ENCODE results near the gene MAN1C1.
"Not testable (repeated sequence)": the region's sequence is repeated elsewhere in the genome, so short reads cannot be mapped to it uniquely, and the experiment has no call there.

The MAN1C1 gene

GRCh38 chr1:25658791-25659431 lies 42.3 kb downstream of the MAN1C1 start:
- H3K4me3 ChIP-seq (ENCODE audit: low read depth, low read length) = no peak overlapping the region
- no peak for DNase-seq (ENCODE audit: low read depth)
- no peak for TF ChIP-seq MYC (IDR thresholded peaks at IDR 0.05; ENCODE audit: low read depth, low read length)
- TF ChIP-seq MAX (IDR thresholded peaks at IDR 0.05; ENCODE audit: low read depth, low read length) = no peak
- TF ChIP-seq CTCF (IDR thresholded peaks at IDR 0.05; ENCODE audit: low read depth, low read length) = no peak
- TF ChIP-seq POLR2A (IDR thresholded peaks at IDR 0.05; ENCODE audit: extremely low read depth, insufficient read length) = no peak

GRCh38 chr1:25661043-25661815 lies 44.6 kb downstream of the MAN1C1 start:
- no peak for TF ChIP-seq MYC (IDR thresholded peaks at IDR 0.05; ENCODE audit: low read depth, low read length)
- TF ChIP-seq POLR2A (IDR thresholded peaks at IDR 0.05; ENCODE audit: extremely low read depth, insufficient read length) = no peak
- TF ChIP-seq MAX (IDR thresholded peaks at IDR 0.05; ENCODE audit: low read depth, low read length) = no peak
- no peak for TF ChIP-seq CTCF (IDR thresholded peaks at IDR 0.05; ENCODE audit: low read depth, low read length)
- H3K4me3 ChIP-seq (ENCODE audit: low read depth, low read length) = no peak overlapping the region
- peak; percentile 73 for DNase-seq (ENCODE audit: low read depth)

- no peak overlapping the region for H3K4me3 ChIP-seq (ENCODE audit: low read depth, low read length)
- no peak for DNase-seq (ENCODE audit: low read depth)
- TF ChIP-seq POLR2A (IDR thresholded peaks at IDR 0.05; ENCODE audit: extremely low read depth, insufficient read length) = no peak
Observed at GRCh38 chr1:25662061-25662460, 45.5 kb downstream of the MAN1C1 start.

GRCh38 chr1:25662959-25663358 lies 46.4 kb downstream of the MAN1C1 start:
- not testable (repeated sequence) for H3K4me3 ChIP-seq (ENCODE audit: low read depth, low read length); DNase-seq (ENCODE audit: low read depth)

GRCh38 chr1:25664357-25665199 lies 48.0 kb downstream of the MAN1C1 start:
- TF ChIP-seq POLR2A (IDR thresholded peaks at IDR 0.05; ENCODE audit: extremely low read depth, insufficient read length) = no peak
- no peak for TF ChIP-seq CTCF (IDR thresholded peaks at IDR 0.05; ENCODE audit: low read depth, low read length)
- no peak for TF ChIP-seq MYC (IDR thresholded peaks at IDR 0.05; ENCODE audit: low read depth, low read length)
- TF ChIP-seq MAX (IDR thresholded peaks at IDR 0.05; ENCODE audit: low read depth, low read length) = no peak
- H3K4me3 ChIP-seq (ENCODE audit: low read depth, low read length) = no peak overlapping the region
- DNase-seq (ENCODE audit: low read depth) = no peak

- no peak overlapping the region for H3K4me3 ChIP-seq (ENCODE audit: low read depth, low read length)
- no peak for TF ChIP-seq MYC (IDR thresholded peaks at IDR 0.05; ENCODE audit: low read depth, low read length)
- TF ChIP-seq POLR2A (IDR thresholded peaks at IDR 0.05; ENCODE audit: extremely low read depth, insufficient read length) = no peak
- no peak for TF ChIP-seq CTCF (IDR thresholded peaks at IDR 0.05; ENCODE audit: low read depth, low read length)
- TF ChIP-seq MAX (IDR thresholded peaks at IDR 0.05; ENCODE audit: low read depth, low read length) = no peak
- no peak for DNase-seq (ENCODE audit: low read depth)
Observed at GRCh38 chr1:25666460-25666859, 49.9 kb downstream of the MAN1C1 start.

All from NB4 (cell line).